Endothelial cell of umbilical vein (primary cell): ENCODE measurements around the gene PRKCD. TPM values are rescaled to one million over a fixed set of nuclear protein-coding genes. Genes with fewer than 3 reads are reported as not detected.

Source experiments
- BruUV-seq: library from RNA; stranded (reverse); fragments of 400-500 nt; replicated peaks from 2 replicates; lab custom pipeline; 2021; lab: Mats Ljungman, UMichigan
- CTCF ChIA-PET: fragments of 300-600, 350-600 bp; sonication (Branson Sonifier 250); formaldehyde crosslinking; loops from one replicate; lab custom pipeline; 2021; ENCODE audit warnings: antibody characterized with exemption, inconsistent platforms; lab: Charles Lee
- POLR2A ChIA-PET: fragments of 300-600, 350-600 bp; sonication (Branson Sonifier 250); formaldehyde crosslinking; loops from one replicate; lab custom pipeline; 2021; ENCODE audit warnings: antibody characterized with exemption, inconsistent platforms; lab: Charles Lee
- DNase-seq: peaks from one replicate; pipeline ENCODE4 v3.0.0-alpha.2; 2011; ENCODE audit warnings: low read depth, low spot score
- FAIRE-seq: peaks from 2 replicates; lab custom pipeline; 2011; peaks lifted over from hg19 to GRCh38; lab: Jason Lieb, UNC
- H2AFZ ChIP-seq: 2 replicates; pipeline ENCODE4 v1.6.0; 2012; ENCODE audit warnings: low read depth, low read length, control low read depth, inconsistent platforms
- H3K27ac ChIP-seq: 2 replicates; pipeline ENCODE4 v1.5.1; 2011; ENCODE audit warnings: low read depth, mild to moderate bottlenecking, control low read depth, low read length, moderate library complexity; ENCODE audit not compliant: insufficient read depth
- H3K27me3 ChIP-seq, 2 experiments: 2 replicates each; pipeline versions ENCODE4 v1.6.0 to v1.6.1; 2011; ENCODE audit warnings: low read length in 2 of 2, mixed read lengths in 1 of 2; ENCODE audit not compliant: control insufficient read depth in 2 of 2, insufficient read depth in 2 of 2
- H3K36me3 ChIP-seq, 2 experiments: 2 replicates in 1 of 2; 3 replicates in 1 of 2; pipeline ENCODE4 v1.5.1; 2011; ENCODE audit warnings: low read length in 2 of 2, mild to moderate bottlenecking in 1 of 2, moderate library complexity in 1 of 2; ENCODE audit not compliant: control insufficient read depth in 2 of 2, insufficient read depth in 2 of 2; ENCODE audit errors: extremely low read depth in 1 of 2
- H3K4me1 ChIP-seq: 3 replicates; pipeline ENCODE4 v1.5.1; 2011; ENCODE audit warnings: mild to moderate bottlenecking, low read length; ENCODE audit not compliant: control insufficient read depth, insufficient read depth; ENCODE audit errors: extremely low read depth
- H3K4me2 ChIP-seq: 2 replicates; pipeline ENCODE4 v1.6.1; 2011; ENCODE audit warnings: low read length, control low read depth, mixed read lengths; ENCODE audit not compliant: insufficient read depth
- H3K4me3 ChIP-seq, 3 experiments: fragments of 200-600 bp in 1 of 3; sonication (generic), shearing (Covaris generic) in 1 of 3; replicated peaks in 1 of 3; 2 replicates each; pipeline ENCODE4 v1.5.1; 2011 to 2016; ENCODE audit warnings: control low read depth in 3 of 3, low read length in 3 of 3, mild to moderate bottlenecking in 2 of 3, inconsistent platforms in 1 of 3, low read depth in 1 of 3, moderate library complexity in 1 of 3; ENCODE audit not compliant: insufficient read depth in 1 of 3
- H3K79me2 ChIP-seq: 2 replicates; pipeline ENCODE4 v1.6.0; 2012; ENCODE audit warnings: low read length, inconsistent platforms; ENCODE audit not compliant: control insufficient read depth, insufficient read depth
- H3K9ac ChIP-seq: replicated peaks from 2 replicates; pipeline ENCODE3; 2011; ENCODE audit warnings: low read length, control low read depth; ENCODE audit not compliant: insufficient read depth; ENCODE audit errors: extremely low read depth
- H3K9me1 ChIP-seq: replicated peaks from 3 replicates; pipeline ENCODE4 v1.6.0; 2011; ENCODE audit warnings: mild to moderate bottlenecking, low read length; ENCODE audit not compliant: control insufficient read depth, insufficient read depth; ENCODE audit errors: extremely low read depth
- H3K9me3 ChIP-seq: replicated peaks from 2 replicates; pipeline ENCODE4 v1.5.1; 2012; ENCODE audit warnings: low read length, inconsistent platforms; ENCODE audit not compliant: control insufficient read depth, insufficient read depth
- H4K20me1 ChIP-seq: replicated peaks from 2 replicates; pipeline ENCODE3; 2011; ENCODE audit warnings: mild to moderate bottlenecking, low read length; ENCODE audit not compliant: control insufficient read depth, insufficient read depth; ENCODE audit errors: extremely low read depth
- EZH2 ChIP-seq: IDR thresholded peaks from 2 replicates; pipeline ENCODE4 v1.6.1; 2012; ENCODE audit warnings: borderline replicate concordance, low read depth, mild to moderate bottlenecking, moderate library complexity, low read length, inconsistent platforms; ENCODE audit not compliant: severe bottlenecking
- FOS ChIP-seq: IDR thresholded peaks from 2 replicates; pipeline ENCODE4 v1.6.1; 2011; ENCODE audit warnings: mild to moderate bottlenecking, low read length, moderate library complexity, borderline replicate concordance; ENCODE audit not compliant: insufficient read depth
- GATA2 ChIP-seq: IDR thresholded peaks from 2 replicates; pipeline ENCODE4 v1.7.0; 2011; ENCODE audit warnings: low read depth, mild to moderate bottlenecking, moderate library complexity, mixed read lengths, low read length; ENCODE audit not compliant: insufficient read length, insufficient read depth
- JUN ChIP-seq: IDR thresholded peaks from 2 replicates; pipeline ENCODE4 v1.6.1; 2011; ENCODE audit warnings: borderline replicate concordance, low read depth; ENCODE audit not compliant: insufficient read length, insufficient read depth
- MYC ChIP-seq: IDR thresholded peaks from one replicate; pipeline ENCODE4 v1.6.1; 2011; ENCODE audit warnings: mild to moderate bottlenecking, low read depth, low read length
- POLR2A ChIP-seq: IDR thresholded peaks from 2 replicates; pipeline ENCODE4 v1.6.1; 2012; ENCODE audit warnings: low read depth, mild to moderate bottlenecking, control low read depth, low read length
- POLR2AphosphoS5 ChIP-seq: IDR thresholded peaks from 2 replicates; pipeline ENCODE4 v1.6.1; 2012; ENCODE audit warnings: low read depth, mild to moderate bottlenecking, control low read depth, low read length, moderate library complexity; ENCODE audit not compliant: insufficient read depth
- dilution Hi-C: fragments of 300-500 bp; cut with MboI; formaldehyde crosslinking; loops from one replicate; pipeline ENCODE4 v1.15.0; 2019; ENCODE audit warnings: low sequenced_read_pairs; ENCODE audit not compliant: extremely low pct_ligation_motif_present
- intact Hi-C: fragments of 100-400 bp; cut with micrococcal nuclease; formaldehyde crosslinking; loops from one replicate; pipeline ENCODE4 v1.10.0; 2022
- polyA plus RNA-seq, 4 experiments: library from polyadenylated mRNA; depleted of rRNA in 3 of 4; stranded (reverse) in 3 of 4; unstranded in 1 of 4; fragments of >200 nt; gene quantifications; 2 replicates each; pipeline versions ENCODE4 v1.2.1 to v1.2.3, GENCODE V29; 2011 to 2012; ENCODE audit warnings: missing spikeins in 1 of 4
- total RNA-seq: library from RNA; stranded (reverse); gene quantifications from 2 replicates; pipeline ENCODE4 v1.2.3, GENCODE V29; 2021
- TF ChIP-seq, protein P1 (sequence below): IDR thresholded peaks from 2 replicates; pipeline ENCODE4 v1.6.1; 2011; ENCODE audit not compliant: insufficient read depth, insufficient read length
- TF ChIP-seq, protein P2 (sequence below), 2 donors: IDR thresholded peaks; 1 replicate in 1 of 2; 2 replicates in 1 of 2; pipeline ENCODE4 v1.5.1; 2011; ENCODE audit warnings: low read length in 2 of 2, mild to moderate bottlenecking in 2 of 2, moderate library complexity in 2 of 2, control low read depth in 1 of 2, inconsistent platforms in 1 of 2, low read depth in 1 of 2; ENCODE audit not compliant: insufficient read depth in 1 of 2; ENCODE audit errors: extremely low read depth in 1 of 2

The PRKCD gene
- total and polyA plus RNA-seq, 2 donors (not counting 3 experiments of a cell fraction or from before 2014, with no cell fraction given) = 15.5 to 19.0 TPM

DNA sequence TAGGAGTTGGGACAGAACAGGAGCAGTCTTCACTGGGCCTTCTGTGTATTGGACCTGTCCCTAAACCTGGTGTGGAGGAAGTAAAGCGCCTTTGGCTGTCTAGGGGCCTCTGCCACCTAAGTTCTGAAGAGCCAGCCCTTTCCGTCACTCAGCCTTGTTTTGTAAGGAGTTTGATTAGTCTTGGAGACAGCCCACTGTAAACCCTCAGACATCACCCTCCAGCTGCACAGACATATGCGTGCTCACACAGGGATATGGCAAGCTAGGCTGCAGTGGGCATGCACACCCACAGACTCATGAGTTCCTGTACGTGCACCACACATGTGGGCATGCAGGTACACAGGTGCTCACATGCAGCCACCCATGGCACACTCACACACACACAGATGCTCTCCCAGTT is 5.2 kb downstream of the PRKCD start:
- H3K4me1 ChIP-seq = peaks cover 17% of the 10 kb centered on the region
- ChIA-PET POLR2A (no interaction called here), CTCF (interaction anchor here (1.4 kb wide), 1 partner anchor 52 kb away, joined by 5 read pairs; no protein-coding TSS in a partner anchor)
- H3K36me3 ChIP-seq = no peaks in the 10 kb centered on the region
- no peak overlapping the region for H3K27ac ChIP-seq
- intact Hi-C loops (no loop called here), dilution Hi-C loops (no loop called here)
- H3K9me3 ChIP-seq = no peaks in the 10 kb centered on the region
- H3K79me2 ChIP-seq = peaks cover 6% of the 10 kb centered on the region
- no peak overlapping the region for H2AFZ ChIP-seq
- TF ChIP-seq, protein P1, sequence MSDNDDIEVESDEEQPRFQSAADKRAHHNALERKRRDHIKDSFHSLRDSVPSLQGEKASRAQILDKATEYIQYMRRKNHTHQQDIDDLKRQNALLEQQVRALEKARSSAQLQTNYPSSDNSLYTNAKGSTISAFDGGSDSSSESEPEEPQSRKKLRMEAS = no peak
- TF ChIP-seq POLR2AphosphoS5 (no peak), EZH2 (no peak), JUN (no peak), POLR2A (no peak), GATA2 (no peak), MYC (no peak), FOS (no peak)
- TF ChIP-seq, protein P2, sequence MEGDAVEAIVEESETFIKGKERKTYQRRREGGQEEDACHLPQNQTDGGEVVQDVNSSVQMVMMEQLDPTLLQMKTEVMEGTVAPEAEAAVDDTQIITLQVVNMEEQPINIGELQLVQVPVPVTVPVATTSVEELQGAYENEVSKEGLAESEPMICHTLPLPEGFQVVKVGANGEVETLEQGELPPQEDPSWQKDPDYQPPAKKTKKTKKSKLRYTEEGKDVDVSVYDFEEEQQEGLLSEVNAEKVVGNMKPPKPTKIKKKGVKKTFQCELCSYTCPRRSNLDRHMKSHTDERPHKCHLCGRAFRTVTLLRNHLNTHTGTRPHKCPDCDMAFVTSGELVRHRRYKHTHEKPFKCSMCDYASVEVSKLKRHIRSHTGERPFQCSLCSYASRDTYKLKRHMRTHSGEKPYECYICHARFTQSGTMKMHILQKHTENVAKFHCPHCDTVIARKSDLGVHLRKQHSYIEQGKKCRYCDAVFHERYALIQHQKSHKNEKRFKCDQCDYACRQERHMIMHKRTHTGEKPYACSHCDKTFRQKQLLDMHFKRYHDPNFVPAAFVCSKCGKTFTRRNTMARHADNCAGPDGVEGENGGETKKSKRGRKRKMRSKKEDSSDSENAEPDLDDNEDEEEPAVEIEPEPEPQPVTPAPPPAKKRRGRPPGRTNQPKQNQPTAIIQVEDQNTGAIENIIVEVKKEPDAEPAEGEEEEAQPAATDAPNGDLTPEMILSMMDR (IDR thresholded peaks at IDR 0.05; ENCODE audit: extremely low read depth in 1 of 2, insufficient read depth in 1 of 2, low read depth in 1 of 2, low read length in 2 of 2) = no peak
- H3K9ac ChIP-seq = no peak overlapping the region
- H4K20me1 ChIP-seq = no peaks in the 10 kb centered on the region
- H3K27me3 ChIP-seq = no peaks in the 10 kb centered on the region
- no peaks in the 10 kb centered on the region for H3K9me1 ChIP-seq
- H3K4me2 ChIP-seq = no peak overlapping the region
- no peak for DNase-seq
- H3K4me3 ChIP-seq = no peak overlapping the region
- FAIRE-seq = no peak
- BruUV-seq = no TSS peak
